Vagina (tissue), 2 donors: ENCODE results near the gene MCOLN1. TPM values are rescaled to one million over a fixed set of nuclear protein-coding genes. Genes with fewer than 3 reads are reported as not detected.

ENCODE experiments used
- DNase-seq, 2 donors: peaks; one replicate each; pipeline ENCODE4 v3.0.0-alpha.2; 2017; ENCODE audit errors: extremely low spot score in 2 of 2
- H3K27ac ChIP-seq: fragments of 200-600 bp; sonication (generic); one replicate; pipeline ENCODE4 v1.5.1; 2019
- H3K27me3 ChIP-seq: fragments of 200-600 bp; sonication (generic); one replicate; pipeline ENCODE4 v1.5.1; 2019
- H3K36me3 ChIP-seq, 2 donors: fragments of 200-600 bp; sonication (generic); one replicate each; pipeline ENCODE4 v1.5.1; 2017 to 2019
- H3K4me1 ChIP-seq: fragments of 200-600 bp; sonication (generic); one replicate; pipeline ENCODE4 v1.5.1; 2019
- H3K4me3 ChIP-seq, 2 donors: fragments of 200-600 bp; sonication (generic); 1 replicate in 1 of 2; 2 replicates in 1 of 2; pipeline ENCODE4 v1.5.1; 2016 to 2019
- H3K9me3 ChIP-seq: fragments of 200-600 bp; sonication (generic); one replicate; pipeline ENCODE4 v1.5.1; 2019
- CTCF ChIP-seq, 3 experiments: fragments of 450-650 bp in 2 of 3; fragments of 200-600 bp in 1 of 3; sonication (generic) in 1 of 3; IDR thresholded peaks; one replicate each; pipeline ENCODE4 v1.5.1; 2017 to 2019; ENCODE audit warnings: antibody characterized with exemption in 3 of 3, mild to moderate bottlenecking in 2 of 3, moderate library complexity in 2 of 3
- POLR2A ChIP-seq, 2 donors: fragments of 450-650 bp; IDR thresholded peaks; one replicate each; pipeline ENCODE4 v1.6.1; 2017; ENCODE audit warnings: antibody characterized with exemption in 2 of 2, mild to moderate bottlenecking in 2 of 2, moderate library complexity in 2 of 2
- POLR2AphosphoS5 ChIP-seq, 2 donors: sonication (generic); formaldehyde crosslinking; IDR thresholded peaks; one replicate each; pipeline ENCODE4 v1.9.0; 2017; ENCODE audit warnings: antibody characterized with exemption in 2 of 2, mild to moderate bottlenecking in 2 of 2, low read depth in 1 of 2; ENCODE audit not compliant: insufficient read depth in 1 of 2
- intact Hi-C: fragments of 100-400 bp; cut with DNase I; formaldehyde crosslinking; loops from one replicate; pipeline ENCODE4 v1.15.1; 2023
- total RNA-seq: library from RNA; depleted of rRNA; stranded (reverse); fragments of >200 nt; gene quantifications from one replicate; pipeline ENCODE4 v1.2.3, GENCODE V29; 2016

The MCOLN1 gene
- total RNA-seq, 1 donor from 2014 or later, result 20.4 TPM

GRCh38 chr19:7552781-7553180 lies 30.4 kb downstream of the MCOLN1 start:
- no peaks in the 10 kb centered on the region for H3K4me1 ChIP-seq
- peaks cover 3 to 55% of the 10 kb centered on the region in 2 donors for H3K36me3 ChIP-seq
- no peaks in the 10 kb centered on the region for H3K9me3 ChIP-seq
- TF ChIP-seq CTCF (IDR thresholded peaks at IDR 0.05) (no peak), POLR2AphosphoS5 (IDR thresholded peaks at IDR 0.05; ENCODE audit: insufficient read depth in 1 of 2, low read depth in 1 of 2) (no peak), POLR2A (IDR thresholded peaks at IDR 0.05) (no peak)
- no peak overlapping the region for H3K27ac ChIP-seq
- intact Hi-C loops, result no loop called here
- no peak for DNase-seq
- no peak overlapping the region for H3K4me3 ChIP-seq
- no peaks in the 10 kb centered on the region for H3K27me3 ChIP-seq

- Histone ChIP-seq H3K4me3 (no peak overlapping the region), H3K36me3 (peaks cover 3 to 72% of the 10 kb centered on the region in 2 donors), H3K4me1 (no peaks in the 10 kb centered on the region), H3K9me3 (no peaks in the 10 kb centered on the region), H3K27ac (no peak overlapping the region), H3K27me3 (no peaks in the 10 kb centered on the region)
- no peak for DNase-seq
- TF ChIP-seq POLR2A (IDR thresholded peaks at IDR 0.05), result no peak
- no peak for TF ChIP-seq POLR2AphosphoS5 (IDR thresholded peaks at IDR 0.05; ENCODE audit: insufficient read depth in 1 of 2, low read depth in 1 of 2)
- TF ChIP-seq CTCF (IDR thresholded peaks at IDR 0.05), result no peak
- intact Hi-C loops, result no loop called here
Measured at GRCh38 chr19:7554565-7554964, 32.1 kb downstream of the MCOLN1 start.

- H3K27ac ChIP-seq, result no peak overlapping the region
- peaks cover 3 to 75% of the 10 kb centered on the region in 2 donors for H3K36me3 ChIP-seq
- no peak for DNase-seq
- intact Hi-C loops, result no loop called here
- no peaks in the 10 kb centered on the region for H3K9me3 ChIP-seq
- TF ChIP-seq POLR2A (IDR thresholded peaks at IDR 0.05), result no peak
- no peak for TF ChIP-seq CTCF (IDR thresholded peaks at IDR 0.05)
- no peak for TF ChIP-seq POLR2AphosphoS5 (IDR thresholded peaks at IDR 0.05; ENCODE audit: insufficient read depth in 1 of 2, low read depth in 1 of 2)
- H3K4me1 ChIP-seq, result no peaks in the 10 kb centered on the region
- H3K27me3 ChIP-seq, result no peaks in the 10 kb centered on the region
- no peak overlapping the region for H3K4me3 ChIP-seq
Measured at GRCh38 chr19:7554990-7555864, 32.8 kb downstream of the MCOLN1 start.

- Histone ChIP-seq H3K9me3 (no peaks in the 10 kb centered on the region), H3K27ac (no peak overlapping the region), H3K36me3 (peaks cover 3 to 78% of the 10 kb centered on the region in 2 donors), H3K4me1 (no peaks in the 10 kb centered on the region), H3K4me3 (no peak overlapping the region), H3K27me3 (no peaks in the 10 kb centered on the region)
- no peak for TF ChIP-seq POLR2A (IDR thresholded peaks at IDR 0.05)
- TF ChIP-seq POLR2AphosphoS5 (IDR thresholded peaks at IDR 0.05; ENCODE audit: insufficient read depth in 1 of 2, low read depth in 1 of 2), result no peak
- TF ChIP-seq CTCF (IDR thresholded peaks at IDR 0.05), result no peak
- DNase-seq, result no peak
- intact Hi-C loops, result no loop called here
Measured at GRCh38 chr19:7556696-7557315, 34.4 kb downstream of the MCOLN1 start.

GRCh38 chr19:7558667-7559066 lies 36.2 kb downstream of the MCOLN1 start:
- no peaks in the 10 kb centered on the region for H3K9me3 ChIP-seq
- H3K27ac ChIP-seq, result no peak overlapping the region
- peaks cover 3 to 71% of the 10 kb centered on the region in 2 donors for H3K36me3 ChIP-seq
- no peaks in the 10 kb centered on the region for H3K27me3 ChIP-seq
- no peak for DNase-seq
- intact Hi-C loops, result no loop called here
- H3K4me1 ChIP-seq, result no peaks in the 10 kb centered on the region
- H3K4me3 ChIP-seq, result no peak overlapping the region
- TF ChIP-seq CTCF (IDR thresholded peaks at IDR 0.05) (no peak), POLR2A (IDR thresholded peaks at IDR 0.05) (no peak), POLR2AphosphoS5 (IDR thresholded peaks at IDR 0.05; ENCODE audit: insufficient read depth in 1 of 2, low read depth in 1 of 2) (no peak)
